Measurements from ENCODE around the gene RPS24.
A peak's percentile ranks its signal among the peaks of the same experiment; 100 is the strongest.
"Not testable (repeated sequence)": the region's sequence is repeated elsewhere in the genome, so short reads cannot be mapped to it uniquely, and the experiment has no call there.

RPS24 gene

DNA sequence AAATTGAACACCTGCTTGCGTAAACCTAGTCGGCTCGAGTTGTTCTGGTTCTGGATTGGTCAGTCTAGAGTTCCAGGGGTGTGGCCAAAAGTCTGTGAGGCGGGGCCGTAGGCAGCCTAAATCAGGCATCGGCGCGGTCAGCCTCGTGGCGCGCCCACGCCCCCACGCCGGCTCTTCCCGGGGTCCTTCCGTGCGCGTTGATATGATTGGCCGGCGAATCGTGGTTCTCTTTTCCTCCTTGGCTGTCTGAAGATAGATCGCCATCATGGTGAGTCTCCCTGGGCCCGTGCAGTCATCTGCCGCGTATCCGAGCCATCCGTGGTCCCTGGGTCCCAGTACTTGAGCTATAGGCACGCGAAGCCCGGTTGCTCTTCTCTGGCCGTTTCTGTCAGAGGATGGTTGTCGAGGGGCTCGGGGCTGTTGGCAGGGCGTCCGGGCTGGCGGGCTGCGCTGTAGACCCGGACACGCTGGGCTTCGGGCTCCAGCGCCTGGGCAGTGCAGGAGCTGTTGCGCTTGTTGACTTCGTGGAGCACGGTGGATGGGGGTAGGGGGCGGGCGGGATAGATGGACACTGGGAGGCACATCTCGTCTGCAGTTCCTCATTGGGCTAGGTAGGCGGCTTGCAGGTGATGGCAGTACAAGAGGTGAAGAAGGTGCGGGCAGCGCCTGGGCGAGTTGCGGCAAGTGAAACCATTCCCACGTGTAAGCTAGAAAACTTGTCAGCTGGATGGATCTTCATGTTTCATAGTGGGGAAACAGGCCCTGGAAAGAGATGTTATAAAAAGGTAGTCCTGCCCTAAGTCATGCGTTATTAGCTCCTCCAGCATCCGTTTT lies at the start of gene RPS24:
RPS24 (plus strand) TSS at position 227 of the 834 bp plus-strand sequence; CDS start at position 266, 39 bp downstream.
- DNase-seq (ENCODE audit: low read depth in 3 of 3), result peak; percentile 90 to 93 (median 93)

GRCh38 chr10:77984986-77985385 lies 48.7 kb upstream of the RPS24 start:
- DNase-seq (ENCODE audit: low read depth in 3 of 3), result no peak

DNA sequence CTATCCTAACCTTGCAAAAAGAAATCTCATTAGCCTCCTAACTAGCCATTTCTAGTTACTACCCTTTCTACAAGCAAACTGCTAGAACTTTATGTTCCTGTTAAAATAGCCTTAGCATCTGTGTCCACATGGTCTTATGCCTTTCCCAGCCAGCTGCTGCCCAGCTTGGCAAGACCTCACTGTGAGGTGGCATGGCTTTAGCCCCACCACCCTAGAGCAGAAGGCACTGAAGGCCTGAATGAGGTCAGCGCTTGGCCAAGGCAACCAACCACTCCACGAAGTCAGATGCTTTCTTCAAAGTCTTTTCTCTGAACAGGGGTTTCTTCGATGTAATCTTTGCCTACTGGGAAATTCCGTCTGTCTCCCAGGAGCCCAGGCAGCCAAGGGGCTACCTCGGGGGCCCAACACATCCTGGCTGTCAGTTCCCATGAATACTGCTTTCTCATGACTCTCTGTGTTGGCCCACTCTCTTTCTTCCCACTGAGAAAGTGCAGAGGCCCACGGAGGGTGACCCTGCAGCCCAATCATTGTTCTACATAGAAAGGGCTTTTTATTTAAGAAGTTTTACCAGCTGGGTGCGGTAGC lies 45.9 kb upstream of the RPS24 start:
- no peak for DNase-seq (ENCODE audit: low read depth in 3 of 3)

- DNase-seq (ENCODE audit: low read depth in 3 of 3), result no peak
Measured at GRCh38 chr10:77989081-77989724, 44.5 kb upstream of the RPS24 start.

DNA sequence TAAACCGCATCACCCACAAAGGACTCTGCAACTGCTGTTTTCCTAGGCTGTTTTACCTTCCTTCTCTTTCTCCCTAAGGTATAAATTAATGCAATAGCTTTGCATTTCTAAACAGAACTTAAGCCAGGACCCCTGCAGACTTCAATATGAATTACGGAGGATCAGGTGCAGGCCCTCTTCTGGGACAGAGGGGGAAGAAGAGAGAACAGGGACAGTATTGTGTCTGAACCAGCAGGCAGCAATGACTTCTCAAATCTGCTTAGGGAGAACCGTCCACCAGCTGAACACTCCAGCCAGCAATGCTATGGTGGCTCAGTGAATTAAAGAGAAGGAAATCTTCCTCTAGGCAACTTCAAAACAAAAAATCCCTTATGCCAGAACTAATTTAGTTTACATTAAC lies 40.0 kb upstream of the RPS24 start:
- DNase-seq (ENCODE audit: low read depth in 3 of 3), result no peak

DNA sequence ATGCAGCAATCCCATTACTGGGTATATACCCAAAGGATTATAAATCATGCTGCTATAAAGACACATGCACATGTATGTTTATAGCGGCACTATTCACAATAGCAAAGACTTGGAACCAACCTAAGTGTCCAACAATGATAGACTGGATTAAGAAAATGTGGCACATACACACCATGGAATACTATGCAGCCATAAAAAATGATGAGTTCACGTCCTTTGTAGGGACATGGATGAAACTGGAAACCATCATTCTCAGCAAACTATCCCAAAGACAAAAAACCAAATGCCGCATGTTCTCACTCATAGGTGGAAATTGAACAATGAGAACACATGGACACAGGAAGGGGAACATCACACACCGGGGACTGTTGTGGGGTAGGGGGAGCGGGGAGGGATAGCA lies 34.9 kb upstream of the RPS24 start:
- not testable (repeated sequence) for DNase-seq (ENCODE audit: low read depth in 3 of 3)

GRCh38 chr10:78000206-78000605 lies 33.5 kb upstream of the RPS24 start:
- no peak for DNase-seq (ENCODE audit: low read depth in 3 of 3)

GRCh38 chr10:78000956-78001472 lies 32.6 kb upstream of the RPS24 start:
- no peak for DNase-seq (ENCODE audit: low read depth in 3 of 3)

GRCh38 chr10:78002541-78003288 lies 30.9 kb upstream of the RPS24 start:
- no peak for DNase-seq (ENCODE audit: low read depth in 3 of 3)

DNA sequence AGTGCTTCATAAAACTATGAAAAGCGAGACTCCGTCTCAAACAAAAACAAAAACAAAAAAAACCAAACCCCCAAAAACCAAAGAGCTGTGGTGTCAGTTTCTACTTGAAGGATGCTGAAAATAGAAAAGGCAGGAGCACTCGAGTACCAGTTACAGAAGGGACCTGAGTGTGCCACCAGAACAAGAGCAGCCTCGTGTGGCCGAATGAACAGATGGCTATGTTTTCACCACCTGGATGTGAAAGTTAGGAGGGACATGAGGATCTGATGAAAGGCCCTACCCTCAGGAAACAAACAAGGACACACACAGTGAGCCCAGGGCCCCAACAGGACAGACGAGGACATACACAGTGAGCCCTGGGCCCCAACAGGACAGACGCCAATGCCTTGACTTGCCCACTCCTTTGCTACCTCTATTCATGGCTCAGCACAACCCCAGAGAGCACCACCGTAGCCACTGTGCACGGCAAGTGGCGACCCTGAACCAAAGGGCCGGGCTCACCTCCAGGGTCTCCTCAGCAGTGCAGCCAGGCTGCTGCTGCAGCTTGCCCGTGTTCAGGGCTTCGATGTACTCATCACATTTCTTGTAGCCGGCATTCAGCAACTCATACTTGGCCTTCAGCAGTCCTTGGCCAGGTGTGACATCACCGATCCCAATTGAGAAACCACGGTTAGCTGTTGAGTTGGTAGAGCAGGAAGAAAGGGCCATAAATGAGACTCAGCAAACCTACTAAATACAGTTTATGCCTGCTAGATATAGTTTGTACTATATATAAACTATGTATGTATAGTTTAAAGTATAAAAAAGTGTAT lies 29.2 kb upstream of the RPS24 start:
- no peak for DNase-seq (ENCODE audit: low read depth in 3 of 3)

DNA sequence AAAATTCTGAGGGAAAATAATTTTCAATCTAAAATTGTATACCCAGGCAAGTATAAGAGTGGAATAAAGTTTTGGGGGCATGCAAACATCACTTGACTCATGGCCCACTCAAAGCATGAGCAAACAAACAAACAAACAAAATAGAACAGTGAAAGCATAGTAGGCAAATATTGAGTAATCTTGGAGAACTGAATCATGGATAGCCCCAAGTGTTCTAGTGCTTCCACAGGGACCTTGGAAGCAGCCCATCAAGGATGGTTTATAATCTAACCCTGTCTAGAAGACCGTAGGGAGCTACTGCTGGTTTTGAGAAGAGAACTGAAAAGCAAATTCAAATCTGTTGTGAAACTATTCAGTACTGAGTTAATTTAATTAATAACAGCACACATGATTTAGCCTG lies 26.5 kb upstream of the RPS24 start:
- no peak for DNase-seq (ENCODE audit: low read depth in 3 of 3)

GRCh38 chr10:78009662-78010061 lies 24.0 kb upstream of the RPS24 start:
- DNase-seq (ENCODE audit: low read depth in 3 of 3), result no peak

GRCh38 chr10:78010278-78010677 lies 23.4 kb upstream of the RPS24 start:
- DNase-seq (ENCODE audit: low read depth in 3 of 3), result no peak

GRCh38 chr10:78011065-78011464 lies 22.6 kb upstream of the RPS24 start:
- no peak for DNase-seq (ENCODE audit: low read depth in 3 of 3)

GRCh38 chr10:78013564-78013963 lies 20.1 kb upstream of the RPS24 start:
- DNase-seq (ENCODE audit: low read depth in 3 of 3), result no peak

DNA sequence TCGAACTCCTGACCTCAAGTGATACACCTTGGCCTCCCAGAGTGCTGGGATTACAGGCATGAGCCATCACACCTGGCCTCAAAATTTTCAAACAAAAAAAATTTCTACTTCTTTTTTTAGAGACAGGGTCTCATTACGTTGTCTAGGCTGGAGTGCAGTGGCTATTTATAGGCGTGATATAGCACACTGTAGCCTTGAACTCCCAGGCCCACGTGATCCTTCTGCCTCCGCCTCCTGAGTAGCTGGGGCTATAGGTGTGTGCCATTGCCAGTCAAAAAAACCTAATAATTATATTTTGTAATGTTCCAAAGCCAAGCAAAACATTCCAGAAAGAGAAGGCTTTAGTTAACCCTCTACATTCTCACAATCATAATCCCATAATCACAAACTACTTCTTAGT lies 18.1 kb upstream of the RPS24 start:
- no peak for DNase-seq (ENCODE audit: low read depth in 3 of 3)

GRCh38 chr10:78017856-78018255 lies 15.8 kb upstream of the RPS24 start:
- DNase-seq (ENCODE audit: low read depth in 3 of 3), result no peak

DNA sequence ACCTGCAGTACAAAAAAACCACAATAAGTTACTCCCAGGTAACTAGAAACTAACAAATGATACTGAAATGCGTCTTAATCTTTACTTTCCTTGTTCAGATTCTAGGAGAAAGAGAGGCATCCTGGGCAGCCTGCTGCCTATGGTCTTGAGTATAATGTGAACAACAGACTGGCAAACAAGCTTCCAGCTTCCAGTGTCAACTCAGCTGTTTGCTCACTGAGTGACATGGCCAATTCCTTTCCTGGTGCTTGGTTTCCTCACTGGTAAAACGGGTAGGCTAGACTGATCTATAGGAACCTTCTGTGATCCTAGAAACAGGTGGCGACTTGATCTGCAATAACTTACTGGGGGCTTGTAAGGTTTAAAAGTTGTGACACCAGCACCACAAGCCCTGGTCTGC lies 14.4 kb upstream of the RPS24 start:
- no peak for DNase-seq (ENCODE audit: low read depth in 3 of 3)

GRCh38 chr10:78021201-78021600 lies 12.5 kb upstream of the RPS24 start:
- no peak for DNase-seq (ENCODE audit: low read depth in 3 of 3)

DNA sequence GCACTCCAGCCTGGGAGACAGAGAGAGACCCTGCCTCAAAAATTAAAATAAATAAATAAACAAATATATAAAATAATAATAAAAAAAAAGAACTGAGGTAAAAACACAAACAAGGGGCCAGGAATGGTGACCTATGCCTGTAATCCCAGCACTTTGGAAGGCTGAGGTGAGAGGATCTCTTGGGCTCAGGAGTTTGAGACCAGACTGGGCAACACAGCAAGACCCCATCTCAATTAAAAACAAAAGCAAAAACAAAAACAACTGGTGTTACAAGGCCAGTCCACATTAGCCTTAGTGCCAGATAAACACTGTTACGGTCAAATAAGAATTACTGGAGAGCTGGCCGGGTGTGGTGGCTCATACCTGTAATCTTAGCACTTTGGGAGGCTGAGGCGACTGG lies 9.9 kb upstream of the RPS24 start:
- DNase-seq (ENCODE audit: low read depth in 3 of 3), result no peak

GRCh38 chr10:78025685-78026364 lies 7.8 kb upstream of the RPS24 start:
- no peak for DNase-seq (ENCODE audit: low read depth in 3 of 3)

Measured in stimulated activated CD4-positive, alpha-beta T cell treated with anti-CD3 and anti-CD28 coated beads, TNF-alpha, amount 100 ng/mL, for 24 hours (primary cell).